ENCODE results near the gene TSBP1.

GRCh38 chr6:32353348-32353747, 18.4 kb downstream of the TSBP1 start:
- TF ChIP-seq CTCF (IDR thresholded peaks at IDR 0.05; ENCODE audit: borderline replicate concordance, extremely low read depth, low read length, poor library complexity, severe bottlenecking): no peak
- no peak for TF ChIP-seq EZH2 (IDR thresholded peaks at IDR 0.05; ENCODE audit: borderline replicate concordance, low read depth, low read length, severe bottlenecking)
